EL (cell line): ENCODE results near the gene COL4A4.

Source experiments
- DNase-seq: peaks from one replicate; pipeline ENCODE4 v3.0.0-alpha.2; 2016

The COL4A4 gene

DNA sequence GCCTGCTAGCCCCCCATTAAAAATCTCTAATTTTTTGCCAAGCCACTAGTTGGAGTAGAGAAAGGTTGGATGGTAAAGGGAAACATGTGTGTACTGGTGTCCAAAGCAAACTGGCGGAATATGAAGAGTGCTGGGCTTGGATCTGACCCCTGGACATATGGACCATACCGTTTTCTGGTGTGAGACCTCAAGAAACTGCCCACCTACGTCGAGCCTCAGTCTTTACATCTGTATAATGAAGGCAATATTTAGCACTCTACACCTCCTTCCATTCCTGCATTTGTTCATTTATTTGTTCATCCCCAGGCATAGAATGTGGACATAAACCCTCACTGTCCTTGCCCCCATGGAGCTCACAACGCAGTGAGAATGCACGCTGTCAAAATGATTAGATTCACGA lies 185.7 kb downstream of the COL4A4 start:
- no peak for DNase-seq

DNA sequence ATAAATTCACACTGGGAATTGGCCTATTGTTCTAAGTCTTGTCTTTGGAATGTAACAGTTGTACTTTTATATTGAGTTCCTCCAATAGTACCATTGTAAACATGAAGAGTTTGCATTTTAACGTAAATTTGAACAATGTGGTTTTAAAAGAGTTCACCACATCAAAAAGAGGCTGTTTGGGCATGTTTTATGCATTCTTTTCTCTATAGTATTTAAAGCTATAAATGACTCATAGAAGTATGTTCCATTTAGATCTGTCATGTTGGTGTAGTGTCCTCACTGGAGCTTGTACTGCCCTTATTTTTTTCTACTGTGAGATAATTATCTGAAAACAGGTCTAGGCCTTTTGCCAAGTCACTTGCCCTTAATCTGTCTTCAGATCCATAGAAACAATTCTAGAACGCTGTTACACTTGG lies 186.2 kb downstream of the COL4A4 start:
- peak; percentile 83 for DNase-seq

DNA sequence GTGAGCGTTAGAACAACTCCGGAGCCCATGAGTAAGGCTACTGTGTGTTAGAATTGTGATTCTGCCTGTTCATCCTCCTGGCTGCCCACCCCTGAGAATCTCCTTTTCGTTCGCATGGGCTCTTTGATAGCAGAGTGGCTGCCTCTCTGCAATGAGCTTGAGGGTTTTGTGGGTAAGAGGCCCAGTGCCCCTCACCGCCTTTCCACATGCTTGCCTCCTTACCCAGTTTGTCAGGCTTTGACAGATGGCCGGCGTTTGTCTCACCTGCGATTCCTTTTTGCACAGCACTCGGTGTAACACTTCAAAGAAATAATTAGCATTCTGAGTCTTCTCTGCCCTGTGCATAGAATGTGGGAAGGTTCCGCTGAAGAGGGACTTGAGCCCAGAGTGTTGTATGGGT lies 190.2 kb downstream of the COL4A4 start:
- no peak for DNase-seq

DNA sequence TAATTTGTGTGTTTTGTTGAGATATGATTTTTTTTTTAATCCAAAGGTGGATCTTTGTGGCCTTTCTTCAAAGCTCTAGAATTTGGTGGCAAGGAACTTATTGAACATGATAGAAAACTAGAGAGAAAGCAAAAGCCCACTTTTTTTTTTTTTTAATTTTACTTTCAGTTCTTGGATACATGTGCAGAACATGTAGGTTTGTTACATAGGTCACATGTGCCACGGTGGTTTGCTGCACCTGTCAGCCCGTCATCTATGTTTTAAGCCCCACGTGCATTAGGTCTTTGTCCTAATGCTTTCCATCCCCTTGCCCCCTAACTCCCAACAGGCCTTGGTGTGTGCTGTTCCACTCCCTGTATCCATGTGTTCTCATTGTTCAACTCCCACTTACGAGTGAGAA lies 192.2 kb downstream of the COL4A4 start:
- no peak for DNase-seq

DNA sequence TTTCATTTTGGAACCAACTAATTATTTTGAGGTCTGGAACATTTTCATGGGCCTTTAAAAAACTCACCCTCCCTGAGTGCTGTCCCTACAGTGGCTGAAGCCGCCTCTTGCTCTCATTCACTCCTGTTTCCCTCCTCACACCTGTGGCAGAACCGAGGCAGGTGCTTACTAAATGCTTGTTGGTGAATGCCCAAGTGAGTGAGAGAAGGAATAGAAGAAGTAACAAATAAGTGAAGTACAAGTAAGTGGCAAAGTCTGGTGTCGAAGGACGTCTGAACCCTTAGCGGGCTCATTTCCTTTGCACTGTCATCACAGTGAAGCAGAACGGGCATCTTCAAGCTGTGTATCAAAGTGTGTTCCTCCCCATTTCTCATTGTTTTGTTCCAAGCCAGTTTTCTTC lies 192.9 kb downstream of the COL4A4 start:
- no peak for DNase-seq

DNA sequence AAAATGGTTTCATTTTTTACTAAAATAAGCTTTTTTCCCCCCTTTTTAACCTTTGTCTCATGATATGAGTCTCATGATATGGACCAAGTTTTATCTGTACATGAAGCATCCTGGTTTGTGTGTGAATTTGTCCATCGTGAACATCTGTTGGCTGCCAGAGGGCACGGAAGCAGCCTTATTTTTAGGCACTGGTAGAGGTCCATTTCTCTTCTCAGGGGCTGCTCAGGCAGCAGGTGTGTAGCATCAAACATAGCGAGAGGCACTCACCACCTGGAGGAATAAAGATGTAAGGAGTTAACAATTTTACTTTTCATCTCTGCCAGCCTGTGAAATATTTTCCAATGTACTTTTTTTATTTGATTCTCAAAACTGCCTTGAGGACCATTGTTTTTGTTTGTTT lies 193.6 kb downstream of the COL4A4 start:
- peak; percentile 7 for DNase-seq

DNA sequence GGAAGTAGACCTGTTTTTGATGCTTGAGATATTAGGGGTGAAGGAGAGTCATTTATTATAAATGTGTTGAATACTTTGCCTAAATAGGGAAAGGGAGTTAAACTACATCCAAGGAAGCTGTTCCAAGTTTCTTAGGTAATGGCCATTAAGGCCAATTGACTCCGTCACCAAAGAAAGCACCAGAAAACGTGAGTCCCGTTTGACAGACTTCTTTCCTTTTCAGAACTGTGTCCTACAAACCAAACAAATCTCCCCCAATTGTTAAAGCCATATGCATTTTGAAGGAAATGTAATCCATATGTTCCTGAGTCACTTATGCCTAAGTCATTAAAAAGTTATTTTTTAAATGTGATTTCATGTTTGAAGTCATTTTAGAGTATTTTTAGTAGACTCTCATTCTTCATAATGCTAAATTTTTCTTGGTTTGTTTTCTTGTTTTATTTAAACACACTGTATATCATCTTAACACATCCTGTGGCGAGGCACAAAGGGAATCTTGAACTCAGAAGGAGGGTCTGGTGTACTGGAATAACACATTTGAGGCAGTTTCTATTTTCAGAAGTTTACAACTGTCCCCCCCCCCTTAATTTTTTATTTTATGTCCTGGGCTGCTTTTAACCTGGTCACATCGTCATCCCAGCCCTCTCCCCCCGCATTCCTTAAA lies 194.5 kb downstream of the COL4A4 start:
- peak; percentile 42 for DNase-seq

DNA sequence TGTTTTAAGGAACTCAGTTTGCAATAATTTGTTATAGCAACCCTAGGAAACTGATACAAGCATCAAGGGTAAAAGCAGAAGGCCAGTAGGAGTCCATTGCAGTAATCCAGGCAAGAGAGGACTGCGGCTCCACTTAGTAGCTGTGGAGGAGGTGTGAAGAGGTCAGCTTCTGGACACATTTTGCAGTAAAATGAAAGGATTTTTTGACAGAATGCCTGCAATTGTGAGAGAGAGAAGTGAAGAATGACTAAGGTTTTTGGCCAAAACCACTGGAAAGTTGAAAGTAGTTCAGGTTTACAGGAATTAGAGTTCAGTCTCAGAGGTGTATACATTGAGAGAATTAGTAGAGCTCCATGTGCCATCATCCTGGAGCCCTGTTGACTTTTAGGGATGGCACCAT lies 198.6 kb downstream of the COL4A4 start:
- no peak for DNase-seq

DNA sequence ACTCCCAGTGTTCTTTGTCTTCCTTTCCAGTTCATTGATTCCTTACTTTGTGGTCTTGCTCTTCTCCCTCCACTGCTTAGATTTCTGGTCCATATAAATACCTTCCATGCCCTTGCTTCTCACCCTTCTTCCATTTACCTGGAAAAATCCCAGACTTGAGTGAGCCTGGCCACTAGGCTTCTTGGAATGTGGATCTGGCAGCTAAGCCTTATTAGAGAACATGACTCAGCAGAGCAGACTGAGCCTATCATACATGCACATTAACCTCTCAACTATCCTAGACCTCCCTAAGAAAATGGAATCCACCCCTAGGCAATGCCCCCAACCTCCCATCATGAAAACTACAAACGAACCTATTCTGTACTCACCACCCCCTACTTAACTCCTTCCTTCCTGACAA lies 200.5 kb downstream of the COL4A4 start:
- peak; percentile 84 for DNase-seq

DNA sequence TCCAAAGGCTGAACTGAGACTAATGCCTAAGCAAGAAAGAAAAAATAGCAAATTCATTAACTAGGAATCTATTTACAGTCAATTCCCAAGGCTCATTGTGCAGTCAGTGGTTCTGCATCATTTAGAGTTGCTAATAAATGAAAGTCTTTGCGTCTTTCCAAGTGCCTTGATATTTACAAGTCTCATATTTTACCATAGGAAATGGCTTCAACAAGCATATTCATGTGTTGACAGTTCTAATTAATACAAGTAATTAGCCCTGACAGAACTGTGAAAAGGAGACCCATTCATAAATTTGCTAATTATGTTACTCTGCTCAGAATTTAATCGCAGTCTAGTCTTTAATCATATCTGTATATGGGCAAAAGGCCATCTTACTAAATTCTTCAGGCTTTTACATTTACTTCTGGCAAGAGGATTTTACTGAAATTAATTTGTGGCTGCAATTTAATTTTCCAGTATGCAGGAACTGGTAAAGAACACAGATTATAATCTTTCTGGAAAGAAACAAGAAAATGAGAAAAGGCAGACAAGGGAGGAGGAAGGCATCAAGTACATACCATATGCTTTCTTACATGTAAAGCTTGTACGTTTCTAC lies 201.7 kb downstream of the COL4A4 start:
- DNase-seq = no peak

DNA sequence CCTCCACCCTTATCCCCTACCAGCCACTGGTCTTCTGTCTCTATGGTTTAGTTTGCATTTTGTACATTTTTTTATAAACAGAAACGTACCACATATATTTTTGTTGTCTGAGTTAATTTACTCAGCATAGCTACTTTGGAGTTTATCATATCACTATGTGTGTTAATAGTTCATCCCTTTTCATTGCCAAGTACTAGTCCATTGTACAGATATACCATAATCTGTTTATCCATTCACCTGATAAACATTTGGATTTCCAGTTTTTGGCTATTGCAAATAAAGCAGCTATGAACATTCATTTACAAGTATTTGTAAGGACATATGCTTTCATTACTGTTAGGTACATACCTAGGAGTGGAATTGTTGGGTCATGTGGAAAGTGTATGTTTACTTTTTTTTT lies 204.6 kb downstream of the COL4A4 start:
- DNase-seq = no peak

DNA sequence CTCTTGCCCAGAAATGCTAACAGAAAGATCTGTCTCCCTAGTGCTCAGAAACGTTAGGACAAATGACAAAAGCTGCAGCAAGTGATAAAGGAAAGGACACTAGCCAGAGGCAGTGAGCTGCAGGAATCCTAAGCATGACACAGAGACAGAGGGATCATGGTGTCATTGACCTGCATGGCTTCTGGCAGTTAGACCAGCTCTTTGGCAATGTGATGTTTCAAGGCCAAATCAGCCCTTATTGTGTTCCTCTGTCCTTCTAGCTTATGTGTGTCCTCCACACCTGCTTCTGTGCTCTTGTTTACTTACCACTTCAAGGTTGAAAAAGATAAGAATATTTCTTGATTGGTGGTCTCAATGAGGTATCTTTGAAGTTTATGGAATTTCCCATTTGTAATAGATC lies 207.3 kb downstream of the COL4A4 start:
- DNase-seq = no peak

DNA sequence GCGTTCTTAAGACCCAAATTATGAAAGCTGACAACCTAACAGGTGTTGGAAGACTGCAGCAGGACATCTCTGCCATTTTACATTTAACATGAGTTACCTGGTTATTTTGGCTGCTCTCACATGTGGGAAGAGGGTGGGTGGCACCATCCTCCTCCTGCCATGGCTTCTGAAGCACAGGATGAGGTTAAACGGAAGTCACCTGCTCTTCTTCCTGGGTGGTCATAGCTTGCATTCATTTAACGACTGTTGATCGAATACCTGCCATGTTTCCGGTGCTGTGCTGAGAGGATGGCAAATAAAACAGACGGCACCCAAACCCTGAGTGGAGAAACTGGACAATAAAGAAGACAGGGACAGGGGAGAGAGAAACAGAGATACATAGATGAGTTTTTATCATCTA lies 210.2 kb downstream of the COL4A4 start:
- no peak for DNase-seq

DNA sequence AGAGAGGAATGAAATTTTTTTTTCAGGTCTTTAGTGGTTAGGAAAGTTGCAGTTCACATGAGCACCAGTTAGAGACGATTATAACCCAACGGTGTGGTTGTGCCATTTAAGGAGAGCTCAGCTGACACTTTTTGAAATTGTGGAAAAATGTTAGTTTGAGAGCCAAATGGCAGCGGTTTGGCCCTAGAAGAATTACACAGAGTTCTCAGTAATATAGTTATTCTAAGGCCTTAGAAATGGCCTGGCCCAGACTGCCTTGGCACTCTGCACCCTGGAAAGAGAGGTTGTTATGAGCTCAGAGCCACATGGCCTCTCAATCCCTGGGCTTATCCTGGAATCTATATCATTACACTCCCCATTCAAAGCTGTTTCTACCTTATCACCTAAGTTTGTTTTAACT lies 210.8 kb downstream of the COL4A4 start:
- no peak for DNase-seq
